Measurements from ENCODE around the gene PNMA6E.

PNMA6E gene

GRCh38 chrX:153416781-153417450, 15.8 kb upstream of the PNMA6E start:
- TF ChIP-seq SP1 (IDR thresholded peaks at IDR 0.05) = no peak
- TF ChIP-seq L3MBTL2 (conservative IDR thresholded peaks at IDR 0.05) = 0 out of 2 replicates have a peak, but pooled peaks have one; percentile 32
- TF ChIP-seq SUZ12 (IDR thresholded peaks at IDR 0.05) = no peak
- no peak for TF ChIP-seq FOXM1 (IDR thresholded peaks at IDR 0.05; ENCODE audit: borderline replicate concordance)
- ChIA-PET CTCF (interaction anchor here (0.7 kb wide), 1 partner anchor 361 kb away, joined by 3 read pairs; no protein-coding TSS in a partner anchor), POLR2A (no interaction called here)
- no peak for DNase-seq (ENCODE audit: extremely low spot score)

DNA sequence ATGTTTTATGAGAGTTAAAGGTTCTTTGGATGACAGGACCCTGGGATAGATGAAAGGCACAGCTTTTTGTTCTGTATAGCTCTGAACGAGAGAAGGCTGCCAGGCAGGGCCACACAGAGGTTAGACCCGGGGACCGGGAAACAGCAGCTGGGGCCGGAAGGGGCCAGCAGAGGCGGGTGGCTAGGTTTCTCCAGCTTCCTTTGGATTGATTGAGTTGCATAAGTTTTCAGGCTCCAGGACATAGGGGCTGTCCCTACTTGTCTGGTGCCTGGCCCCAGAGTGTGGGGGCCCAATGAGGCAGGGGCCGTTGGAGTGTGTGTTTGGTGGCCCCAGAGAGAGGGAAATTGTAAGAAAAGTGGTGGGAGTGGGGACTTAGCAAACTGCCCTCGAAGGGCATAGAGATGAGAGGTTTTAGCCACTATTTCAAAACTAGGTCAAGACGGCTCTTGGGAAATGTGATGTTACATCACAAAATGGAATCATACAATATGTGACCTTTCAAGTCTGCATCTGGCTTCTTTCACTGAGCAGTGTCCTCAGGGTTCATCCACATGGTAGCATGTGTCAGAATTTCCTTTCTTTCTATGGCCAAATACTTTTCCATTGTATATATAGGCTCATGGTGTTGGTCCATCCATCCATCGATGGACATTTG, 13.8 kb upstream of the PNMA6E start:
- POLR2A ChIA-PET = no interaction called here
- TF ChIP-seq SP1 (IDR thresholded peaks at IDR 0.05) (no peak), SUZ12 (IDR thresholded peaks at IDR 0.05) (no peak), L3MBTL2 (conservative IDR thresholded peaks at IDR 0.05) (no peak), TARDBP (IDR thresholded peaks at IDR 0.05) (no peak), BHLHE40 (IDR thresholded peaks at IDR 0.05; ENCODE audit: borderline replicate concordance) (no peak), ZNF384 (IDR thresholded peaks at IDR 0.05) (no peak), LEF1 (IDR thresholded peaks at IDR 0.05; ENCODE audit: borderline replicate concordance) (no peak), FOXM1 (IDR thresholded peaks at IDR 0.05; ENCODE audit: borderline replicate concordance) (no peak), FOXA1 (IDR thresholded peaks at IDR 0.05) (no peak), HDGF (IDR thresholded peaks at IDR 0.05; ENCODE audit: borderline replicate concordance) (no peak), FOXK2 (IDR thresholded peaks at IDR 0.05) (no peak), PKNOX1 (IDR thresholded peaks at IDR 0.05) (no peak)
- CTCF ChIA-PET = interaction anchor here (0.7 to 0.9 kb wide), 2 partner anchors 19 to 46 kb away, joined by 3 read pairs; no protein-coding TSS in a partner anchor
- no peak for DNase-seq (ENCODE audit: extremely low spot score)

GRCh38 chrX:153413731-153414130, 12.6 kb upstream of the PNMA6E start:
- POLR2A ChIA-PET = no interaction called here
- no peak for TF ChIP-seq FOXM1 (IDR thresholded peaks at IDR 0.05; ENCODE audit: borderline replicate concordance)
- TF ChIP-seq LEF1 (IDR thresholded peaks at IDR 0.05; ENCODE audit: borderline replicate concordance) = no peak
- CTCF ChIA-PET = interaction anchor here (0.9 kb wide), 1 partner anchor 20 kb away, joined by 3 read pairs; no protein-coding TSS in a partner anchor
- DNase-seq (ENCODE audit: extremely low spot score) = no peak

GRCh38 chrX:153412746-153413720, 11.9 kb upstream of the PNMA6E start:
- CTCF ChIA-PET = no interaction called here
- DNase-seq (ENCODE audit: extremely low spot score) = no peak
- POLR2A ChIA-PET = no interaction called here

DNA sequence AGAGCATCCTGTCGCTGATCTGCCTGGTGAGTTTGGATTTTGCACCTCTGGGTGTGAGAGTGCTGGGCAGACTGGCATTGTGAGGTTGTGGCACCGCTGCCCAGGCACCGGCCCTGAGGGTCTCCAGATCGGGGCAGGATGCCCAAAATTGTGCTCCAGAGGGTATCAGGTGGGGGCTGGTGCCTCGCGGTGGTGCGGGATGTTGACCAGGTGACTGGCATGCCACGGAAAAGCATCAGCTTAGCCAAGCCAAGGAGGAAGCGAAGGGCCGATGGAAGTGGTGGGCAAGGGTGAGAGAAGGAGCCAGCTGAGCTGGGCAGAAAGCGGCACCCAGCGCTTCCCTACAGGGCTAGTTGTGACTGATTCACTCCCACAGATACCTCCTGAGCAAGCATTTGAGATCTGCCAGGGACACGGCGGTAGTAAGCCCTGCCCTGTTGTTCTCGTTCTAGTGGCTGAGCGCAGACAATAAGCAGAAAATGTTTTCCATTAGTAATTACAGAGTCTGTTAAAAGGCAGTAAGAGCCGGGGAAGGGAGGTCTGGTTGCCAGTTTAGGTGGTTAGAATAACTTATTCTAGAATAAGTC, 10.9 kb upstream of the PNMA6E start:
- ChIA-PET CTCF (no interaction called here), POLR2A (no interaction called here)
- DNase-seq (ENCODE audit: extremely low spot score) = no peak
- no peak for TF ChIP-seq PKNOX1 (IDR thresholded peaks at IDR 0.05)
- no peak for TF ChIP-seq LEF1 (IDR thresholded peaks at IDR 0.05; ENCODE audit: borderline replicate concordance)
- TF ChIP-seq SP1 (IDR thresholded peaks at IDR 0.05) = no peak
- no peak for TF ChIP-seq FOXK2 (IDR thresholded peaks at IDR 0.05)
- TF ChIP-seq ELF4 (IDR thresholded peaks at IDR 0.05) = no peak
- no peak for TF ChIP-seq ZNF384 (IDR thresholded peaks at IDR 0.05)
- no peak for TF ChIP-seq TARDBP (IDR thresholded peaks at IDR 0.05)
- no peak for TF ChIP-seq HDGF (IDR thresholded peaks at IDR 0.05; ENCODE audit: borderline replicate concordance)
- TF ChIP-seq SUZ12 (IDR thresholded peaks at IDR 0.05) = no peak
- no peak for TF ChIP-seq L3MBTL2 (conservative IDR thresholded peaks at IDR 0.05)
- TF ChIP-seq FOXA1 (IDR thresholded peaks at IDR 0.05) = no peak
- no peak for TF ChIP-seq NFRKB (IDR thresholded peaks at IDR 0.05)
- TF ChIP-seq ARNT (IDR thresholded peaks at IDR 0.05) = no peak
- TF ChIP-seq CTBP1 (IDR thresholded peaks at IDR 0.05; ENCODE audit: borderline replicate concordance) = no peak
- no peak for TF ChIP-seq BHLHE40 (IDR thresholded peaks at IDR 0.05; ENCODE audit: borderline replicate concordance)
- no peak for TF ChIP-seq FOXM1 (IDR thresholded peaks at IDR 0.05; ENCODE audit: borderline replicate concordance)

More at GRCh38 chrX:153412746-153413720, 11.9 kb upstream of the PNMA6E start:
- TF ChIP-seq TARDBP (IDR thresholded peaks at IDR 0.05) (no peak), SP1 (IDR thresholded peaks at IDR 0.05) (no peak), ELF4 (IDR thresholded peaks at IDR 0.05) (no peak), HDGF (IDR thresholded peaks at IDR 0.05; ENCODE audit: borderline replicate concordance) (no peak), CTBP1 (IDR thresholded peaks at IDR 0.05; ENCODE audit: borderline replicate concordance) (no peak), NFRKB (IDR thresholded peaks at IDR 0.05) (no peak), PKNOX1 (IDR thresholded peaks at IDR 0.05) (no peak), ZNF384 (IDR thresholded peaks at IDR 0.05) (no peak), SUZ12 (IDR thresholded peaks at IDR 0.05) (no peak), L3MBTL2 (conservative IDR thresholded peaks at IDR 0.05) (no peak), LEF1 (IDR thresholded peaks at IDR 0.05; ENCODE audit: borderline replicate concordance) (no peak), BHLHE40 (IDR thresholded peaks at IDR 0.05; ENCODE audit: borderline replicate concordance) (no peak), FOXM1 (IDR thresholded peaks at IDR 0.05; ENCODE audit: borderline replicate concordance) (no peak)
